Keratinocyte (primary cell): ENCODE data around the gene AP4S1. TPM values are rescaled to one million over a fixed set of nuclear protein-coding genes. Genes with fewer than 3 reads are reported as not detected.

ENCODE experiments used
- DNase-seq: peaks from one replicate; pipeline ENCODE4 v3.0.0-alpha.2; 2011; ENCODE audit warnings: low read depth, missing footprints, low spot score
- FAIRE-seq: peaks from 2 replicates; lab custom pipeline; 2011; peaks lifted over from hg19 to GRCh38; lab: Jason Lieb, UNC
- H2AFZ ChIP-seq: 2 replicates; pipeline ENCODE4 v1.6.0; 2012; ENCODE audit warnings: low read length, control low read depth, inconsistent platforms; ENCODE audit not compliant: control insufficient read depth
- H3K27ac ChIP-seq: 2 replicates; pipeline ENCODE4 v1.5.1; 2011; ENCODE audit warnings: low read length; ENCODE audit not compliant: control insufficient read depth, insufficient read depth
- H3K27me3 ChIP-seq: 3 replicates; pipeline ENCODE4 v1.6.0; 2011; ENCODE audit warnings: low read length; ENCODE audit not compliant: control insufficient read depth, insufficient read depth; ENCODE audit errors: extremely low read depth
- H3K36me3 ChIP-seq, 2 experiments: 2 replicates in 1 of 2; 3 replicates in 1 of 2; pipeline ENCODE4 v1.5.1; 2011; ENCODE audit warnings: low read length in 2 of 2, mild to moderate bottlenecking in 1 of 2; ENCODE audit not compliant: control insufficient read depth in 2 of 2, insufficient read depth in 2 of 2; ENCODE audit errors: extremely low read depth in 1 of 2
- H3K4me1 ChIP-seq: 3 replicates; pipeline ENCODE4 v1.5.1; 2011; ENCODE audit warnings: low read length; ENCODE audit not compliant: control insufficient read depth, insufficient read depth; ENCODE audit errors: extremely low read depth
- H3K4me2 ChIP-seq: 3 replicates; pipeline ENCODE4 v1.6.0; 2011; ENCODE audit warnings: low read depth, low read length; ENCODE audit not compliant: control insufficient read depth, insufficient read depth; ENCODE audit errors: extremely low read depth
- H3K4me3 ChIP-seq, 3 experiments: fragments of 200-600 bp in 1 of 3; sonication (generic) in 1 of 3; 2 replicates in 2 of 3; 3 replicates in 1 of 3; pipeline ENCODE4 v1.5.1; 2011 to 2016; ENCODE audit warnings: low read length in 3 of 3, mild to moderate bottlenecking in 3 of 3, control low read depth in 2 of 3, inconsistent platforms in 1 of 3, low read depth in 1 of 3, mixed read lengths in 1 of 3, mixed run types in 1 of 3, moderate library complexity in 1 of 3; ENCODE audit not compliant: control insufficient read depth in 2 of 3, insufficient read depth in 2 of 3; ENCODE audit errors: extremely low read depth in 1 of 3
- H3K79me2 ChIP-seq: 2 replicates; pipeline ENCODE4 v1.6.0; 2012; ENCODE audit warnings: low read length; ENCODE audit not compliant: control insufficient read depth, insufficient read depth
- H3K9ac ChIP-seq: 3 replicates; pipeline ENCODE4 v1.6.0; 2011; ENCODE audit warnings: low read length; ENCODE audit not compliant: control insufficient read depth, insufficient read depth; ENCODE audit errors: extremely low read depth
- H3K9me1 ChIP-seq: 3 replicates; pipeline ENCODE4 v1.6.0; 2011; ENCODE audit warnings: low read length; ENCODE audit not compliant: control insufficient read depth, insufficient read depth; ENCODE audit errors: extremely low read depth
- H3K9me3 ChIP-seq: 2 replicates; pipeline ENCODE4 v1.5.1; 2012; ENCODE audit warnings: low read depth, low read length; ENCODE audit not compliant: control insufficient read depth
- H4K20me1 ChIP-seq: 3 replicates; pipeline ENCODE4 v1.6.0; 2011; ENCODE audit warnings: low read length; ENCODE audit not compliant: control insufficient read depth, insufficient read depth; ENCODE audit errors: extremely low read depth
- EZH2 ChIP-seq: IDR thresholded peaks from one replicate; pipeline ENCODE4 v1.6.1; 2012; ENCODE audit warnings: inconsistent platforms, mild to moderate bottlenecking, low read length, moderate library complexity
- dilution Hi-C: fragments of 300-500 bp; cut with MboI; formaldehyde crosslinking; loops from one replicate; pipeline ENCODE4 v1.7.0; 2020; ENCODE audit warnings: low sequenced_read_pairs; ENCODE audit not compliant: extremely low pct_ligation_motif_present
- polyA plus RNA-seq, 5 experiments: library from polyadenylated mRNA; depleted of rRNA in 3 of 5; stranded (reverse) in 3 of 5; stranded (forward) in 1 of 5; unstranded in 1 of 5; fragments of >200 nt; gene quantifications; 1 replicate in 1 of 5; 2 replicates in 3 of 5; 3 replicates in 1 of 5; pipeline versions ENCODE4 v1.2.1 to v1.2.3, GENCODE V29; 2011 to 2012; ENCODE audit warnings: missing spikeins in 2 of 5, low read depth in 1 of 5, low replicate concordance in 1 of 5
- TF ChIP-seq, protein P1 (sequence below), 3 experiments: IDR thresholded peaks in 1 of 3; conservative IDR thresholded peaks in 1 of 3; optimal IDR thresholded peaks in 1 of 3; 2 replicates in 2 of 3; 3 replicates in 1 of 3; pipeline versions ENCODE3 to v1.5.1; 2011; ENCODE audit warnings: low read length in 3 of 3, mild to moderate bottlenecking in 3 of 3, moderate library complexity in 2 of 3, control low read depth in 1 of 3, inconsistent platforms in 1 of 3; ENCODE audit not compliant: insufficient read depth in 2 of 3; ENCODE audit errors: extremely low read depth in 1 of 3

AP4S1 gene
- polyA plus RNA-seq, 1 donor (not counting 4 experiments of a cell fraction or from before 2014, with no cell fraction given): 6.2 TPM

DNA sequence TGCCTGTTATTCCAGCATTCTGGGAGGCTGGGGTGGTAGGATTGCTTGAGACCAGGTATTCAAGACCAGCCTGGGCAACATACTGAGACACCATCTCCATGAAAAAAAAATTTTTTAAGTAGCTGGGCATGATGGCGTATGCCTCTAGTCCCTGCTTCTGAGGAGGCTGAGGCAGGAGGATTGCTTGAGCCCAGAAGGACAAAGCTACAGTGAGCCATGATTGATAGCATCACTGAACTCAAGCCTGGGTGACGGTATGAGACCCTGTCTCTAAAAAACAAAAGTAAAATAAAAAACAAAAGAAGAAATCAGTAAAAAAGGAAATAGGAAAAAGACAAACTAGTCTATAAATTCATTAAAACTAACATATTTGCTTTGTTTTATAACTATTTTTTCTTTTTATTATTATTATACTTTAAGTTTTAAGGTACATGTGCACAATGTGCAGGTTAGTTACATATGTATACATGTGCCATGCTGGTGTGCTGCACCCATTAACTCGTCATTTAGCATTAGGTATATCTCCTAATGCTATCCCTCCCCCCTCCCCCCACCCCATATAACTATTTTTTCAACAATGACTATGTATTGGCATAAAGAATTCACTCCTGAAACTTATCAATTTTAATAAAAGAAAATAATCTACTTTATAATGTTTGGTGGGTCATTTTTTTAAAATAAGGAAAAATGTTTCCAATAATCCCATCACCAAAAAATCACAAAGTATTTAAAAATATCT lies 15.4 kb upstream of the AP4S1 start:
- no peaks in the 10 kb centered on the region for H3K9me1 ChIP-seq
- DNase-seq: no peak

DNA sequence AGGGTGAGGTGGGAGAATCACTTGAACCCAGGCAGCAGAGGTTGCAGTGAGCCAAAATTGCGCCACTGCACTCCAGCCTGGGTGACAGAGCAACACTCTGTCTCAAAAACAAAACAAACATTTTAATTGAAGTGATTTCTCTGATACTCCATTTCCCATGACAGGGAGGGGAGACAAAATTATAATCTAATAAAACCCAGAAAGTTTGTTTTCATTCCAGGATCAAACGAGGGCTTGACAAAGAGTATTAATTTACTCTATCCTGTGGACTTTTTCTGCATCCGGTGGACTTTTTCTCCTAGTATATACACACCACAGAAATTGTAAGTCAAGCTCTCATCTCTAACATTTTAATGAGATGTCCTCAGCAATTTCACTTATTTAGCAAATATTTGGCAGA lies 14.5 kb upstream of the AP4S1 start:
- DNase-seq (no peak), FAIRE-seq (no peak)
- Histone ChIP-seq H3K27me3 (no peaks in the 10 kb centered on the region), H3K4me3 (no peak overlapping the region), H3K4me2 (no peak overlapping the region), H3K9me3 (no peaks in the 10 kb centered on the region), H3K27ac (no peak overlapping the region), H3K36me3 (peaks cover 2 to 7% of the 10 kb centered on the region in 2 experiments), H3K9ac (no peak overlapping the region), H4K20me1 (peaks cover 6% of the 10 kb centered on the region), H3K9me1 (no peaks in the 10 kb centered on the region), H3K4me1 (no peaks in the 10 kb centered on the region), H3K79me2 (peaks cover 94% of the 10 kb centered on the region), H2AFZ (no peak overlapping the region)
- TF ChIP-seq EZH2: no peak
- TF ChIP-seq, protein P1, sequence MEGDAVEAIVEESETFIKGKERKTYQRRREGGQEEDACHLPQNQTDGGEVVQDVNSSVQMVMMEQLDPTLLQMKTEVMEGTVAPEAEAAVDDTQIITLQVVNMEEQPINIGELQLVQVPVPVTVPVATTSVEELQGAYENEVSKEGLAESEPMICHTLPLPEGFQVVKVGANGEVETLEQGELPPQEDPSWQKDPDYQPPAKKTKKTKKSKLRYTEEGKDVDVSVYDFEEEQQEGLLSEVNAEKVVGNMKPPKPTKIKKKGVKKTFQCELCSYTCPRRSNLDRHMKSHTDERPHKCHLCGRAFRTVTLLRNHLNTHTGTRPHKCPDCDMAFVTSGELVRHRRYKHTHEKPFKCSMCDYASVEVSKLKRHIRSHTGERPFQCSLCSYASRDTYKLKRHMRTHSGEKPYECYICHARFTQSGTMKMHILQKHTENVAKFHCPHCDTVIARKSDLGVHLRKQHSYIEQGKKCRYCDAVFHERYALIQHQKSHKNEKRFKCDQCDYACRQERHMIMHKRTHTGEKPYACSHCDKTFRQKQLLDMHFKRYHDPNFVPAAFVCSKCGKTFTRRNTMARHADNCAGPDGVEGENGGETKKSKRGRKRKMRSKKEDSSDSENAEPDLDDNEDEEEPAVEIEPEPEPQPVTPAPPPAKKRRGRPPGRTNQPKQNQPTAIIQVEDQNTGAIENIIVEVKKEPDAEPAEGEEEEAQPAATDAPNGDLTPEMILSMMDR (optimal IDR thresholded peaks at IDR 0.05 in 1 of 3, IDR thresholded peaks at IDR 0.05 in 1 of 3, conservative IDR thresholded peaks at IDR 0.05 in 1 of 3; ENCODE audit: extremely low read depth in 1 of 3, insufficient read depth in 2 of 3, low read length in 3 of 3): no peak
- dilution Hi-C loops: no loop called here

More for the DNA sequence above, 15.4 kb upstream of the AP4S1 start:
- Histone ChIP-seq H3K27me3 (no peaks in the 10 kb centered on the region), H3K4me1 (no peaks in the 10 kb centered on the region), H3K36me3 (peaks cover 4 to 12% of the 10 kb centered on the region in 2 experiments), H4K20me1 (peaks cover 11% of the 10 kb centered on the region), H3K9me3 (no peaks in the 10 kb centered on the region), H2AFZ (no peak overlapping the region), H3K27ac (no peak overlapping the region), H3K4me3 (no peak overlapping the region), H3K4me2 (no peak overlapping the region), H3K9ac (no peak overlapping the region), H3K79me2 (peaks cover 94% of the 10 kb centered on the region)
- TF ChIP-seq, protein P1 (optimal IDR thresholded peaks at IDR 0.05 in 1 of 3, IDR thresholded peaks at IDR 0.05 in 1 of 3, conservative IDR thresholded peaks at IDR 0.05 in 1 of 3; ENCODE audit: extremely low read depth in 1 of 3, insufficient read depth in 2 of 3, low read length in 3 of 3): no peak
- no peak for TF ChIP-seq EZH2
- dilution Hi-C loops: no loop called here
- FAIRE-seq: no peak
